Muscle of leg (tissue), 11 donors: Measurements from ENCODE around the gene FAM25G. TPM values are rescaled to one million over a fixed set of nuclear protein-coding genes. Genes with fewer than 3 reads are reported as not detected.

Source experiments
- DNase-seq: peaks from one replicate; pipeline ENCODE4 v3.0.0; 2013
- H3K27ac ChIP-seq: one replicate; pipeline ENCODE4 v1.5.1; 2013; ENCODE audit warnings: mild to moderate bottlenecking, low read length, control low read depth
- H3K27me3 ChIP-seq: one replicate; pipeline ENCODE4 v1.6.1; 2013; ENCODE audit warnings: low read length; ENCODE audit not compliant: control insufficient read depth, insufficient read depth
- H3K36me3 ChIP-seq: one replicate; pipeline ENCODE4 v1.6.1; 2013; ENCODE audit warnings: low read length; ENCODE audit not compliant: control insufficient read depth, insufficient read depth
- H3K4me1 ChIP-seq: one replicate; pipeline ENCODE4 v1.6.1; 2013; ENCODE audit warnings: low read length; ENCODE audit not compliant: control insufficient read depth, insufficient read depth
- H3K4me3 ChIP-seq: one replicate; pipeline ENCODE4 v1.5.1; 2013; ENCODE audit warnings: low read length, control low read depth
- H3K9me3 ChIP-seq: replicated peaks from 2 replicates; pipeline ENCODE4 v1.6.1; 2013; ENCODE audit warnings: low read depth, low read length; ENCODE audit not compliant: control insufficient read depth
- WGBS: methylation state at CpG from one replicate; pipeline ENCODE4 v1.1.5; 2013; ENCODE audit warnings: missing lambda C conversion rate; ENCODE audit not compliant: insufficient coverage; 5-methylcytosine and 5-hydroxymethylcytosine counted together
- polyA plus RNA-seq, 8 donors: library from polyadenylated mRNA; unstranded; fragments of 120-200 nt; gene quantifications; one replicate each; pipeline versions ENCODE4 v1.2.1 to v1.2.3, GENCODE V29; 2013; ENCODE audit warnings: inconsistent platforms in 1 of 8, low replicate concordance in 1 of 8; ENCODE audit not compliant: insufficient read length in 8 of 8, insufficient read depth in 1 of 8
- total RNA-seq: library from RNA; stranded (reverse); fragments of 120-200 nt; gene quantifications from one replicate; pipeline ENCODE4 v1.2.4, GENCODE V29; 2013

FAM25G gene
- total and polyA plus RNA-seq, 9 donors = not detected

DNA sequence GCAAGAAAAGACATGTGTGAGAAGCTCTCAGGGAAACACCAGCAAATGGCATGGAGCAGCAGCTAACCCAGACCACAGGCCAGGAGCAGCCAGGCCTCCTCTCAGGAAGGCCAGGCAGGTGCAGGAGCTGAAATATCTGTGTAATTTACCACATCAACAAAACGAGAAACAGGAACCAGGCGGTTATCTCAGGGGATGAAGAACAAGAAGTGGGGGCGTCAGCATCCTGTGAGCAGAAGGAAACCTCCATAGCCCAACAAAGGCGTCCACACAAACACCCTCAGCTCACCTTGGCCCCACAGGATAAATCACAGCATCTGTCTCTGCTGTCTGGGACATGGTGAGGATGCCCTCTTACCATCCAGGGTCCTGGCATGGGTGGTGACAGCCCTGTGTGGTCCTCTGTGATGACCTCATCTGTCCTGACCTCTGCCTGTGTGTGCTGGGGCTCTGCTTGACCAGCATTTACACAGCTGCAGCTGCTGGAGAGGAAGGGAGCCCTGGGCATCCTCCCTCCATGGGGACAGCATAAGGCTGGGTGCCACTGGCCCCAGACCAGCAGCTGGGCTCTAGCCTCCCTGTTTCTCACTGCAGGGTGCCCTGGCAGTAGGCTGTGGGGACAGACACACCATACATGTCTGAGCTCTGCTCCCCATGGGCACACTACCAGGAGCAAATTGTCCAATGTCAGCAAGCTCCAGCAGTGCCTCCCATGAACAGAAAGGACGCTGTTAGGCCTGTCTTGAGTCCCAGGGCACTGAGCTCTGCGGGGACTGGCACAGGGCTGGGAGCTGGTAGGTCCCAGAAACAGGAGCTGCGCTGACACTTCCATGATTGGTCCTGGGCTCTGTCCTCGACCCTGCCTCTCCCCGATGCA, 42.2 kb downstream of the FAM25G start:
- 77% methylated on average over 5 of the region's 9 CpGs for WGBS
- no peaks in the 10 kb centered on the region for H3K36me3 ChIP-seq
- no peak for DNase-seq

DNA sequence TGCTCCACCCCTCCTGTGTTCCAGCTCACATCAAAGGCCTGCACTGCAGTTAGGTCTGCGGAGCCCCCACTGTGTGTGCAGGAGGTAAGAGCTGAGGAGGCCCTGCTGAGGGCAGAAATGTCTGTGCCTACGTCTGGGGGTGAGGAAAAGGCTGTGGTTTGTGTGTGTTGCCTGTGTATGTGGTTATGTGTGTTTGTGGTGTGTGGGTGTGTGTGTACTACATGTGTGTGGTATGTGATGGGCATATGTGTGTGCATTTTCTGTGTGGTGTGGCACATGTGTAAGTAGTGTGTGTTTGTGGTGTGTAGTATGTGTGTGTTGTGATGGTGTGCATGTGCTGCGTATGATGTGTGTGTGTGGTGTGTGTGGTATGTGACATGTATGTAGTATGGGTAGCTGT, 43.8 kb downstream of the FAM25G start:
- WGBS = 69% methylated on average over 3 of the region's 3 CpGs

More for the DNA sequence above, 42.2 kb downstream of the FAM25G start:
- H3K27ac ChIP-seq = no peak overlapping the region
- peaks cover 16% of the 10 kb centered on the region for H3K9me3 ChIP-seq
- H3K4me3 ChIP-seq = no peak overlapping the region
- peaks cover 31% of the 10 kb centered on the region for H3K4me1 ChIP-seq
- peaks cover 2% of the 10 kb centered on the region for H3K27me3 ChIP-seq

DNA sequence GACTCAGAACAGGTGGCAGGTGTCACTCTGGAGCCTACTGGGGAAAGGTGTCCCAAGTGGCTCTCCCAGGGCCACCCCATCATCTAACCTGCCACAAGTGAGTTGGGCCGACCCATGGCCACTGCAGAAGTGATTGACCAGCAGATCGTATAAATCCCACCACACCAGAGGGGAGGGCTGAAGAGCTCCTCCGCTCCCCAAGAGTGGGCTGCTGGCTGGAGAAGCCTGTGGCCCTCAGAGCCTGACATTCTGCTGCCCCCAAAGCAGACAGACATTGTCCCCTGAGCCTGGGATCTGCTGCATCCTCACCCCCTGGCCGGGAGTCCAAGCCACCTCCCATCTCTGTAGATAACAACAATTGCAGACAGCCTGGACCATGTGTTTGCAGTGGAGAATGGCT, 44.3 kb downstream of the FAM25G start:
- no peak overlapping the region for H3K27ac ChIP-seq
- H3K36me3 ChIP-seq = no peaks in the 10 kb centered on the region
- H3K27me3 ChIP-seq = peaks cover 2% of the 10 kb centered on the region
- DNase-seq = no peak
- H3K4me1 ChIP-seq = peaks cover 13% of the 10 kb centered on the region
- 90% methylated on average over 3 of the region's 4 CpGs for WGBS
- H3K9me3 ChIP-seq = peaks cover 16% of the 10 kb centered on the region
- no peak overlapping the region for H3K4me3 ChIP-seq

More for the DNA sequence above, 43.8 kb downstream of the FAM25G start:
- H3K27me3 ChIP-seq = peaks cover 2% of the 10 kb centered on the region
- H3K4me3 ChIP-seq = no peak overlapping the region
- peaks cover 16% of the 10 kb centered on the region for H3K9me3 ChIP-seq
- no peaks in the 10 kb centered on the region for H3K36me3 ChIP-seq
- H3K27ac ChIP-seq = no peak overlapping the region
- DNase-seq = no peak
- H3K4me1 ChIP-seq = peaks cover 18% of the 10 kb centered on the region

DNA sequence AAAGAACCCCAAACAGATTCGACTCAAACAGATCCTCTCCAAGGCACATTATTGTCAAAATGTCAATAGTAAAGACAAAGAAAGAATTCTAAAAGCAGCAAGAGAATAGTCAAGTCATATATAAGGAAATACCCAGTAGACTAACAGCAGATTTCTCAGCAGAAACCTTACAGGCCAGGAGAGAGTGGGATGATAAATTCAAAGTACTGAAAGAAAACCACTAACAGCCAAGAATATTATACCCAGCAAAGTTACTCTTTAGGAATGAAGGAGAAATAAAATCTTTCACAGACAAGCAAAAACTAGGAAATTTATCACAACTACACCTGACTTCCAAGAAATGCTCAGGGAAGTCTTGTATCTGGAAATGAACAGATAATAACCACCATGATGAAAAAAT, 45.8 kb downstream of the FAM25G start:
- Histone ChIP-seq H3K27ac (no peak overlapping the region), H3K36me3 (no peaks in the 10 kb centered on the region), H3K27me3 (peaks cover 2% of the 10 kb centered on the region), H3K9me3 (peaks cover 16% of the 10 kb centered on the region), H3K4me1 (peaks cover 7% of the 10 kb centered on the region), H3K4me3 (no peak overlapping the region)
- no CpG with 5 or more reads among the region's 1 CpG for WGBS
- no peak for DNase-seq

DNA sequence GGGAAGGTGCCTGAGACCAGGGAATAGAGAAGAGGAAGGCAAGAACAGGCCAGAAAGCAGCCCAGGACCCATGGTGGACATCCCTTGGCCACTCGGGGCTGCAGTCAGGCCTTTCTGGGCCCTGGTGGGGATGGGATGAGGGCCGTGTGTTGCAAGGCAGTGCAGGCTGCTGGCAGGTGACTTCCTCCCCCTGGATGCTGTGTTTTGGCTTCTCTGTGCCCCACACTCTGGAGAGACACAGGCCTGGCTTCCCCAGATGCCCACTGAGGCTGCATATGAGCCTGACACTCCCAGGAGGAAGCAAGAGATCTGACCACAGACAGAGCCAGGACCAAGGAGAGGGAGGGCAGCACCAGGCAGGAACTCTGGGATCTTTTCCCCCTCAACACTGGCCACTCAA, 47.5 kb downstream of the FAM25G start:
- H3K4me3 ChIP-seq = no peak overlapping the region
- 65% methylated on average over 2 of the region's 2 CpGs for WGBS
- H3K36me3 ChIP-seq = no peaks in the 10 kb centered on the region
- no peaks in the 10 kb centered on the region for H3K4me1 ChIP-seq
- H3K9me3 ChIP-seq = peaks cover 16% of the 10 kb centered on the region
- no peak overlapping the region for H3K27ac ChIP-seq
- DNase-seq = no peak
- peaks cover 2% of the 10 kb centered on the region for H3K27me3 ChIP-seq

DNA sequence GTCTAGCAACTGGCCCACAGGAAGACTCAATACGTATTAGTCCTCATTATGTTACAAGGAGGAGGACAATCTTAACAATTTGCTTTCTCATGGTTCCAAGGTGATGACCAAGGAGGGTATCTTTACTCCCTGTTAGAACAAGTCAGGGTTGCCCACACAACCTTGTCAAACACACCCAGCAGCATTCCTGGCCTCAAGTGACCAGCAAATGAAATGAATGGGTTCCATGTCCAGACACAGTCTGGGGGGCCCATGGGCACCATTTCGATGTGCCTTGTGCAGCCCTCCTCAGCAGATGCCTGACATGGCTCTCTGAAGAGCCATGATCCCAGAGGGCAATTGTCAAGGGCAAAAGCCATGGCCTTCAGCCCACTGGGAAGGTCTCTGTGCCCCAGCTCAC, 48.4 kb downstream of the FAM25G start:
- WGBS = 90% methylated on average over 1 of the region's 2 CpGs
- DNase-seq = no peak
- peaks cover 18% of the 10 kb centered on the region for H3K9me3 ChIP-seq
- no peak overlapping the region for H3K27ac ChIP-seq
- no peak overlapping the region for H3K4me3 ChIP-seq
- peaks cover 2% of the 10 kb centered on the region for H3K27me3 ChIP-seq
- H3K36me3 ChIP-seq = no peaks in the 10 kb centered on the region
- H3K4me1 ChIP-seq = no peaks in the 10 kb centered on the region

DNA sequence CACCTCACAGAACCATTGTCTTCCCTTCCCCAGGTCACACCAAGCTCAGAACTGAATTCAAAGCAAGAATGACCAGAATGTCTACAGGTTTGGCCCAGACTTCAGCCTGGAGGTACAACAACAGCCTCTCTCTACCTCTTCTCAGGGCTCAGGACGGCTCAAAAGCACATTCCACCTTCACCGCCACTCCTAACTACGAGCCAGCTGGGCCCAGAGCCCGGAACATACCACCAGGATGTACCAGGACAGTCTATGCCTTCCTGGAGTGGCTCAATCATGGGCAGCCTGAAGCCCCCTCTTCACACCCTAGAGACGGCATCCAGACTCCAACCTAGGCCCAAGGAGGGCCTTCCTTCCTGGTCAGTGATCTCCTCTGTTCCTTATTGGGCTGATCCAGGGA, 49.1 kb downstream of the FAM25G start:
- H3K36me3 ChIP-seq = no peaks in the 10 kb centered on the region
- H3K9me3 ChIP-seq = peaks cover 18% of the 10 kb centered on the region
- no peaks in the 10 kb centered on the region for H3K4me1 ChIP-seq
- H3K27ac ChIP-seq = no peak overlapping the region
- H3K4me3 ChIP-seq = no peak overlapping the region
- no peak for DNase-seq
- 86% methylated on average over 5 of the region's 5 CpGs for WGBS
- H3K27me3 ChIP-seq = peaks cover 2% of the 10 kb centered on the region

DNA sequence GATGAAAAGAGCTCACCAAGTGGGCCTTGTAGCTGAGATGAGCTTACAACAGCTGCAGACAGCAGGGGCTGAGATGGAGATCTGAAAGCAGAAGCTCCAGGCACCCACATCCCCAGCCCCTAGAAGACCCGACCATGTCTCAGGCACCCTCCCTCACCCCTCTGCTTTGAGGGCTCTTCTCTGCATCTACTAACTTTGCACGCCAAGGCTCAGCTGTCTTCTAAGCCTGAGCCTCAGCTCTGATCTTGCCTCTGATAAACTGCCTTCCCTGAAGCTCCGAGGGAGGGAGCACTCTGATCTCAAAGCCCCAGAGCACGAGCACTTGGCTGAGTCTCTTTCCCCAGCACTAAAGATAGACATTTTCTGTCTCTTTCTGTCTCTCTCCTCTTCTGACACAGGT, 49.6 kb downstream of the FAM25G start:
- Histone ChIP-seq H3K27me3 (peaks cover 2% of the 10 kb centered on the region), H3K4me1 (no peaks in the 10 kb centered on the region), H3K27ac (no peak overlapping the region), H3K9me3 (peaks cover 18% of the 10 kb centered on the region), H3K36me3 (no peaks in the 10 kb centered on the region), H3K4me3 (no peak overlapping the region)
- 69% methylated on average over 4 of the region's 4 CpGs for WGBS
- no peak for DNase-seq

DNA sequence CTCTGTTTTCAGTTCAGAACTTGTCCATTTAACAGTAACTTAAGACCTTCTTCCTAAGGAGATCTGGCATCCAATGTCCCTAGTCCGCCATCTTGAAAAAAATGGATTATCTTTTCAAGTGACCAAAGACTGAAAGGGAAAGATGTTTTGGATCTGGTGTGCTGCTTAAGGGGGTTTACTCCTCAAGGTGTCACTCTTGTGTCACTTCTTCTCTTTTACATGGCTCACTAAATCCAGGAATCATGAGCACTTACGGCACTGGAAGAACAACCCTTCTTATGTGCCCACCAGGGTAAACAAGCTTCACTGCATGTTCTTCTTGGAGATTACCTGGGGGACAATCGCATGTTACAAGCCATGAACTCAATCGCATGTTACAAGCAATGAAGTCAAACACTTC, 51.3 kb downstream of the FAM25G start:
- H3K4me3 ChIP-seq = no peak overlapping the region

DNA sequence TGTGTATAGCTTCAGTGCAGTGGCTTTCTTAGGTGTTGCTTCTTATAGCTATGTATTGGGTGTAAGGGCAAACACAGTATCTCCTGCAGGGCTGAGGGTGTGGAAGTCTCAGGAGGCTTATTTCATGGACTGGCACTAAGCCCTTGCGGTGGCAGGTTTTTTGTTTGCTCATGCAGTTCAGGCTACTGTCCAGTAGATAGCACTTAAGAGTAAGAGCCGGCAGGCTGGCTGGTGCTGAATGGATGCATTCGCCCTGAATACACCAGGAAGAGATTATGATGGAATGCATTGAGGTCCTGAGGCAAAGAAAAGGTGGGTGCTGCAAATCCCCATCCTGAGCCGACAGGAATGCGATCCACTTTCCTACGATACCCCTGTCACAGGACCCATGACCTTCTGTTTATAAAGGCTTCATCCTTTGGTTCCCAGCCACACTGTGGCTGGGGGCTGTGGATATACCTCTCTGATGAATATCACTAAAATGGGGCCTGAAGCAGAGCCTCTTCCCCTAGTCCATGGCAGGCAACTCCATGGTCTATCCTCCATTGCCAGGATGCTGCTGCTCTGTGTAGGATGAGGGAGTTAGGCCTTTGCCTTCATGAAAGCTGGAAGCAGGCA, 52.5 kb downstream of the FAM25G start:
- no peaks in the 10 kb centered on the region for H3K36me3 ChIP-seq
- WGBS = 11% methylated on average over 2 of the region's 6 CpGs
- no peak for DNase-seq
- H3K27ac ChIP-seq = no peak overlapping the region
- H3K9me3 ChIP-seq = peaks cover 2% of the 10 kb centered on the region
- no peak overlapping the region for H3K4me3 ChIP-seq
- no peaks in the 10 kb centered on the region for H3K27me3 ChIP-seq
- no peaks in the 10 kb centered on the region for H3K4me1 ChIP-seq

More for the DNA sequence above, 51.3 kb downstream of the FAM25G start:
- WGBS = 83% methylated on average over 3 of the region's 4 CpGs
- no peak overlapping the region for H3K27ac ChIP-seq
- H3K9me3 ChIP-seq = peaks cover 8% of the 10 kb centered on the region
- no peaks in the 10 kb centered on the region for H3K27me3 ChIP-seq
- DNase-seq = no peak
- no peaks in the 10 kb centered on the region for H3K4me1 ChIP-seq
- H3K36me3 ChIP-seq = no peaks in the 10 kb centered on the region
